Activated T-cell treated with anti-CD3 and anti-CD28 coated beads for 1 hour (primary cell): ENCODE results near the gene EEIG2.
"Not testable (repeated sequence)": the region's sequence is repeated elsewhere in the genome, so short reads cannot be mapped to it uniquely, and the experiment has no call there.

ENCODE experiments used
- DNase-seq: peaks from one replicate; pipeline ENCODE4 v3.0.0-alpha.2; 2020; ENCODE audit warnings: low read depth

Gene EEIG2

DNA sequence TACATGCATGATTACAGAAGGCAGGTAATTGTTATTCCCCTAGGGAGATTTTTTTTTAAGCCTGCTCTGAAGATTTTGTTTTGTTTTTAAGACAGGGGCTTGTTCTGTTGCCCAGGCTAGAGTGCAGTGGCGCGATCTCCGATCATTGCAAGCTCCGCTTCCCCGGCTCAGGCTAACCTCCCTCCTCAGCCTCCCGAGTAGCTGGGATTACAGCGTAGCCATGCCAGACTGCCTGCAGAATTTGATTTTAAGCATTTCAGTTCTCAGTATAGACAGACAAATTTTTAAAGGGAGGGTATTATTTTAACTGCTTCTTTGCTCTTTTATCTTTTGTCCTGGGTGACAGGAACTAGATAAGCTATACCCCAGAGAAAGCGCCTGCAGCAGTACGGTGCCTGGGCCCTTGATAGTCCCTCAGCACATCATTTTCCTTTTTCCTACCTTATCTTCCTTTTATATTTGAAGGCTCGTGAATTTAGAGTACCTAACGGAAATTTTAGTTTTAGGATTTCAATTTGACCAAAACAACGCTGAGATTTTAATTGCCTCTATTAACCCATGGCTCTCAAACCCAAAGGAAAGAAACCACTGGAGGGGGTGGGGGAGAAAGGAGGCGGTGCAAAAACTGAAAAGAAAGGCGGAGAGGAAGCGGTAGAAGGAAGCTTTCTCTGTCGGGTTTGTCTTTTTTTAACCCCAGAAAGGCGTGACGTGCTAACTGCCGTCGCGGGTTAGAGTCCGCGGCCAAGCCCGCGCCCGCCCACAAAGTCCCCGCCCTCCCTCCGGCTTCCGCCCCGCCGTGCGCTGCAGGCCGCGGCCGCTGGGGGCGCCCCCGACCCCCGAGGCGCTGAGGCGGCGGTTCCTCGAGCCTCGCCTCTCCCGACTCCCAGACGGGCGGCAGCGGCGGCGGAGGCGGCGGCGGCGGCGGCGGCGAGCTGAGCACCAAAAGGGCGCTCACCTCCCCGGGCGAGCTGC, at the start of gene EEIG2:
EEIG2 (plus strand) TSS at position 886 of the 972 bp plus-strand sequence. CDS start 329 bp downstream, outside the sequence.
- peak; percentile 84 for DNase-seq

DNA sequence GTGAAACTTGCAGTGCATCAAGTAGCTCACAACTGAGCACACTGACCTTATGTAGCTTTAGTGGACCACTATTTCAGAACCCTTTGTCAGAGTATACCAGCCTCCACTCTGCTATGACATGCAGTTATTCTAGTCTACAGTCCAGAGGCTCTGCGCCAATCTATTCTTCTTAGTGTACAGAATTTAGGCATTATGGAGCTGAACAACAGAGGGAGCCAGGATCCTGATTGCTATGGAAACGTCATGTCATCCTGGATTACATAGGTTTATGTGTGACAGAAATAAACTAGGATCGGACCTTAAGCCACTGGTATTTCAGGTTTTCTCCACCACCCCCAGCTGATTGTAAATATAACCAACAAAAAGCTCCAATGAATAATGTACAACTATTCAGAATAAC, 48.1 kb upstream of the EEIG2 start:
- no peak for DNase-seq

- DNase-seq, result no peak
Measured at GRCh38 chr1:108512239-108513043, 47.5 kb upstream of the EEIG2 start.

DNA sequence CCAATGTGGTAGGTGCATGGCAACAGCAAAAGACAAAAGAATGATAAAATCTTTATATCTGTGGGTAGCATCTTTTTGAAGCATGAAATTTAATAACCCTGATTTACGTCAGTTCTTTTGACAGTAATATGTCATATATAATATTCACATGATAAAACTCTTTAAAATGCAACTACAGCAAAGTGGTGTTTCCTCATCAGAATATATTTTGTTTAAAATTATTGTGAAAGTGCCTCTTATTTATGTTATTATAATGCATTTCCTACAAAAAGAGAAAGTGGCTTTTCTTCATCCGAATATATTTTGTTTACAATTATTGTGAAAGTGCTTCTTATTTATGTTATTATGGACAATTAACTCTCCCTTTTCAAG, 46.9 kb upstream of the EEIG2 start:
- no peak for DNase-seq

DNA sequence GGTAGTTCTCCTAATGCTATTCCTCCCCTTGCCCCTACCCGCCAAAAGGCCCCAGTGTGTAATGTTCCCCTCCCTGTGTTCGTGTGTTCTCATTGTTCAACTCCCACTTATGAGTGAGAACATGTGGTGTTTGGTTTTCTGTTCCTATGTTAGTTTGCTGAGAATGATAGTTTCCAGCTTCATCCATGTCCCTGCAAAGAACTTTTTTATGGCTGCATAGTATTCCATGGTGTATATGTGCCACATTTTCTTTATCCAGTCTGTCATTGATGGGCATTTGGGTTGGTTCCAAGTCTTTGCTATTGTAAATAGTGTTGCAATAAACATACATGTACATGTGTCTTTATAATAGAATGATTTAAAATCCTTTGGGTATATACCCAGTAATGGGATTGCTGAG, 46.0 kb upstream of the EEIG2 start:
- not testable (repeated sequence) for DNase-seq

- not testable (repeated sequence) for DNase-seq
Measured at GRCh38 chr1:108517301-108517897, 42.5 kb upstream of the EEIG2 start.

DNA sequence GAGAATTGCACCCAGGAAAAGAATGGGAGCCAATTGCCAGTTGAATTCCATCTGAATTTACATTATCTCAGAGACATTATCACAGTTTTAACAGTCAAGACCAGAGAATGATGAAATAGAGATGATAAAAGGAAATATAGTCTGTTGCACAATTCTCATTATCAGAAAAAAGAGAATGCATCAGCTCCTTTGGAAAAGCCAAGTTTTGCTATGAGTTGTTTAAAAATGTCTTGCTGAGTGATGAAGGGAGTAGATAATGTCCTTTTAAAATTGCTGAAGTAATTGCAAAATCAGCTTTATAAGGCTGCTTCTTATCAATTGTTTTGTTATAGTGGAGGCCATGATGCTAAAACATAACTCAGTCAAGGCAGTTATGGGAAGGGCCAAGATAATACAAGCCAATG, 37.9 kb upstream of the EEIG2 start:
- no peak for DNase-seq

GRCh38 chr1:108523829-108524228, 36.1 kb upstream of the EEIG2 start:
- DNase-seq, result no peak

- DNase-seq, result no peak
Measured at GRCh38 chr1:108524676-108525075, 35.2 kb upstream of the EEIG2 start.

- DNase-seq, result no peak
Measured at GRCh38 chr1:108527135-108527534, 32.8 kb upstream of the EEIG2 start.

GRCh38 chr1:108527837-108528236, 32.1 kb upstream of the EEIG2 start:
- DNase-seq, result no peak

DNA sequence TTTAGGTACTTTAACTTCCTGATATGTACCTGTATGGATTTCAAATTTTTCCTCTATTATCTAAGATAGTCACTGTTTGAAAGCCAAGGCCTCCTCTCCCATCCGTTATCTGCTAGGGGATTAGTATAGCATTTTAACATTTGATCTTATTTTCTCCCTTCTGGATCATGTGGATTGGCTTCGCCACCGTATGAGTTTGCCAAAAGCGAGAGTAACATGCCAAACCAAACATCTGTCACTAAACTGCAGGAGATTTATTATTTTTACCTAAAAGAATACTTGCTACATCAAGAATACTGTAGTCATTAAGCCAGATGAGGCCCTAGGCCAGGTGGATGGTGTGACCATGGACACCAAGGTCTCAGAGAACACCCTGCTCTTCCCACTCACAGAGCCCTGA, 28.5 kb upstream of the EEIG2 start:
- DNase-seq, result no peak

DNA sequence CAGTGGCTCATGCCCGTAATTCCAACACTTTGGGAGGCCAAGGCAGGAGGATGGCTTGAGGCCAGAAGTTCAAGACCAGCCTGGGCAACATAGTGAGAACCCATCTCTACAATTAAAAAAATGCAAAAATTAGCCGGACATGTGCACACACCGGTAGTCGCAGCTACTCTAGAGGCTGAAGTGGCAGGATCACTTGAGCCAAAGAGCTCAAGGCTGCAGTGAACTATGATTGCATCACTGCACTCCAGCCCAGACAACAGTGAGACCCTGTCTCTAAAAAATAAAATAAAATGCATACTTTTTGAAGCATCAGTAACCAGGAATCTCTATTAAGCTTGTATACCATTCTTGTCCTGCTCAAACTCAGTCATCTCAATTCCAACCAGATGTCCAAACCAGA, 27.2 kb upstream of the EEIG2 start:
- DNase-seq, result no peak

DNA sequence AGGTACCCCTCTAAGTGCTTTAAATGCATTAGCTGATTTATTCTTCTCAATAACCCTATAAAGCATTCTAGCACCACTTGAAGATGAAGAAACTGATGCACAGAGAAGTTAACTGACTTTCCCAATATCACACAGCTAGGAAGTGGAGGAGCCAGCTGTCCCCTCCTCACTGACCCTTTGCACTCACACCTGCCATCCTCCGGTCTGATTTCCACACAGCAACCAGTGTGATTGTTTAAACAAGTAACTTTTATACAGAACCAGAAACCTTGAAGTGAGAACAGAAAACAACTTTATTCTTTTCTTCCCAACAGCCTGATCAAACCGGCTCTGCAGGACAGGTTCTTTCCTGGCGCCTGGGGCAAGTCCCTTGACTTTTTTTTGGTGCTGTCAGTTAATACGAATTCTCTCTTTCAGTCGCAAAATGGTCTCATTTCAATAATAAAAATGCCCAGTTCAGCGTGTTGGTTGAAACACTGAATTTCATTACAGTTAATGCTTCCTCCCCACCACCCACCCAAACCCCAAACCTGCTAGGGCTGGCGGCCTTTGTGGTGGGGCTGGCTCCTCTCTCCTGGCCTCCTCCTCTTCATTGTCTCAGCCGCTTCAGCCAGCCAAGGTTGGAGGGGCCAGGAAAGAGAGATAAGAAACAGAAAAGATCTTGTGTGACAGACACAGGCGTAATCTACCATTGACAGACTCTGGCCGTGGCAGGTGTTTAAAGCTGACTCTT, 26.4 kb upstream of the EEIG2 start:
- no peak for DNase-seq

DNA sequence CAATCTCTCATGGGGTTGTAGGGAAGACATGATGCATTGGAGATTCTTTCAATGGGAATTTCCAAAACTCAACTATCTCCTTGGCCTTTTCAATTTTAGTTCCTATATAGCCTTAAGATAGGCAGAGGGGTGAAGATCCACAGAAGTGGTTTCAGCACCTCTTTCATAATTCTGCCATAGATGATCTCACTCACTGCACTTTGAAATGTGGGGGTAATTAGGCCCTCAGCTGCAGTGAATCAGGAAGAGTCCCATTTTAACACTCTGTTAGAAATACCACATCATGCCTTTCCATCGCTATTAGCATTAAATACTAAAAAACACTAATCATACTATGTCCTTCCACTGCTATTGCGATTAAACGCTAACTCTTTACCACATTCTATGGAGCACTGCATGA, 25.1 kb upstream of the EEIG2 start:
- DNase-seq, result no peak

DNA sequence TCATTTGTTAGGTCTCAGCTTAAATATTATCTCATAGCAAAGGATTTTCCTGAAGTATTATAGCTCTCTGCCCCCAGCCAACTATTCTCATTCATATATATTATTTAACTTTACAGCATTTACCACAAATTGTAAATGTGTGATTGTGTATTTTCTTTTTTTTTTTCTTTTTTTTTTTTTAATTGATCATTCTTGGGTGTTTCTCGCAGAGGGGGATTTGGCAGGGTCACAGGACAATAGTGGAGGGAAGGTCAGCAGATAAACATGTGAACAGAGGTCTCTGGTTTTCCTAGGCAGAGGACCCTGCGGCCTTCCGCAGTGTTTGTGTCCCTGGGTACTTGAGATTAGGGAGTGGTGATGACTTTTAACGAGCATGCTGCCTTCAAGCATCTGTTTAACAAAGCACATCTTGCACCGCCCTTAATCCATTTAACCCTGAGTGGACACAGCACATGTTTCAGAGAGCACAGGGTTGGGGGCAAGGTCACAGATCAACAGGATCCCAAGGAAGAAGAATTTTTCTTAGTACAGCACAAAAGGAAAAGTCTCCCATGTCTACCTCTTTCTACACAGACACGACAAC, 24.5 kb upstream of the EEIG2 start:
- DNase-seq, result not testable (repeated sequence)

- not testable (repeated sequence) for DNase-seq
Measured at GRCh38 chr1:108536021-108536420, 23.9 kb upstream of the EEIG2 start.

DNA sequence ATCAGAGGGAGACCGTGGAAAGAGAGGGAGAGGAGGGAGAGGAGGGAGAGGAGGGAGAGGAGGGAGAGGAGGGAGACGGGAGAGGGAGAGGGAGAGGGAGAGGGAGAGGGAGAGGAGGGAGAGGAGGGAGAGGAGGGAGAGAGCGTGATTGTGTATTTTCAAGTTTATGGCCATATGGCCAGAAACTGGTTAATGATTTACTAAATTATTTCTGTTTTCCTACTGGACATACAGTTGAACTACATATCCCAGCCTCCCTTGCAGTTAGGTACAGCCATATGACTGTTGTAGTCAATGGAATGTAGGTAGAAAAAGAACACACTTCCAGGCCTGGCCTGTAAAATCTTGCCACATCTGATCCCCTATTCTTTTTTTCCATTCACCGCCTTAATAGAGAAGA, 23.1 kb upstream of the EEIG2 start:
- not testable (repeated sequence) for DNase-seq

GRCh38 chr1:108537976-108538375, 21.9 kb upstream of the EEIG2 start:
- DNase-seq, result no peak

DNA sequence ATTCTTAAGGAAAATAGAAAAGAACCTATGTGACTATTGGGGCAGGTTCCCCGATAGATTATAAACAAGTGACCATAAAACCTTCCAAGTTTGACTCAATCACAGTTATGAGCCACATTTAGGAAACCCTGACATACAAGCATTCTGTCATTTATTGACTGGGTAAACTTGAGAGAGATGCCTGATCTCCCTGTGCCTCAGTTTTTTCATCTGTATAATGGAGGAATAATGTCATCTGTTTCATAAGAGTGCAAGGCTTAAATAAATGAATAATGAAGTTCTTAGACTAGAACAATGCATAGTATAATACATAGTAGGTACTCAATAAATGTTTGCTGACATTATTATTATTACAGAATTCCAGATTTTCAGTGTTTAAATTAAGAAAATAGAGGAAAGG, 18.9 kb upstream of the EEIG2 start:
- no peak for DNase-seq

- no peak for DNase-seq
Measured at GRCh38 chr1:108541861-108542260, 18.0 kb upstream of the EEIG2 start.
